ENCODE results near the gene ZNF438.
"Not testable (repeated sequence)": the region's sequence is repeated elsewhere in the genome, so short reads cannot be mapped to it uniquely, and the experiment has no call there.

Gene ZNF438

DNA sequence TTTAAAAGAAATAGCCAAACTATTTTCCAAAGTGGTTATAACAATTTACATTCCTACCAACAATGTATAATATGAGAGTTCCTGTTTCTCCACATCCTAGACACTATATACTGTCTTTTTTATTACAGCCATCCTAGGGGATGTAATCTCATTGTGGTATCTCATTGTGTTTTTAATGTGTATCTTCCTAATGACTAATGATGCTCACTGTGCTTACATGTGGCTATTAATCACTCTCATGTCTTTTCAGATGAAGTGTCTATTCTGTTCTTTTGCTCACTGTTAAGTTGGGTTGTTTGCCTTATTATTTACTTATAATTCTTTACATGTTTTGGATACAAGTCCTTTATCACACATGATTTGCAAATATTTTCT lies 71.8 kb downstream of the ZNF438 start:
- DNase-seq (ENCODE audit: low read depth): no peak
- TF ChIP-seq, protein P1, sequence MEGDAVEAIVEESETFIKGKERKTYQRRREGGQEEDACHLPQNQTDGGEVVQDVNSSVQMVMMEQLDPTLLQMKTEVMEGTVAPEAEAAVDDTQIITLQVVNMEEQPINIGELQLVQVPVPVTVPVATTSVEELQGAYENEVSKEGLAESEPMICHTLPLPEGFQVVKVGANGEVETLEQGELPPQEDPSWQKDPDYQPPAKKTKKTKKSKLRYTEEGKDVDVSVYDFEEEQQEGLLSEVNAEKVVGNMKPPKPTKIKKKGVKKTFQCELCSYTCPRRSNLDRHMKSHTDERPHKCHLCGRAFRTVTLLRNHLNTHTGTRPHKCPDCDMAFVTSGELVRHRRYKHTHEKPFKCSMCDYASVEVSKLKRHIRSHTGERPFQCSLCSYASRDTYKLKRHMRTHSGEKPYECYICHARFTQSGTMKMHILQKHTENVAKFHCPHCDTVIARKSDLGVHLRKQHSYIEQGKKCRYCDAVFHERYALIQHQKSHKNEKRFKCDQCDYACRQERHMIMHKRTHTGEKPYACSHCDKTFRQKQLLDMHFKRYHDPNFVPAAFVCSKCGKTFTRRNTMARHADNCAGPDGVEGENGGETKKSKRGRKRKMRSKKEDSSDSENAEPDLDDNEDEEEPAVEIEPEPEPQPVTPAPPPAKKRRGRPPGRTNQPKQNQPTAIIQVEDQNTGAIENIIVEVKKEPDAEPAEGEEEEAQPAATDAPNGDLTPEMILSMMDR (IDR thresholded peaks at IDR 0.05; ENCODE audit: insufficient read depth, low read depth, low read length, missing control alignments): no peak
- H3K4me3 ChIP-seq (ENCODE audit: low read depth, low read length): peak overlapping the region; percentile 36

DNA sequence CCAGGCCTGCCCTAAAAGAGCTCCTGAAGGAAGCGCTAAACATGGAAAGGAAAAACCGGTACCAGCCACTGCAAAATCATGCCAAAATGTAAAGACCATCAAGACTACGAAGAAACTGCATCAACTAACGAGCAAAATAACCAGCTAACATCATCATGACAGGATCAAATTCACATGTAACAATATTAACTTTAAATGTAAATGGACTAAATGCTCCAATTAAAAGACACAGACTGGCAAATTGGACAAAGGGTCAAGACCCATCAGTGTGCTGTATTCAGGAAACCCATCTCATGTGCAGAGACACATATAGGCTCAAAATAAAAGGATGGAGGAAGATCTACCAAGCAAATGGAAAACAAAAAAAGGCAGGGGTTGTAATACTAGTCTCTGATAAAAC lies 82.4 kb downstream of the ZNF438 start:
- not testable (repeated sequence) for H3K4me3 ChIP-seq (ENCODE audit: low read depth, low read length); DNase-seq (ENCODE audit: low read depth)

DNA sequence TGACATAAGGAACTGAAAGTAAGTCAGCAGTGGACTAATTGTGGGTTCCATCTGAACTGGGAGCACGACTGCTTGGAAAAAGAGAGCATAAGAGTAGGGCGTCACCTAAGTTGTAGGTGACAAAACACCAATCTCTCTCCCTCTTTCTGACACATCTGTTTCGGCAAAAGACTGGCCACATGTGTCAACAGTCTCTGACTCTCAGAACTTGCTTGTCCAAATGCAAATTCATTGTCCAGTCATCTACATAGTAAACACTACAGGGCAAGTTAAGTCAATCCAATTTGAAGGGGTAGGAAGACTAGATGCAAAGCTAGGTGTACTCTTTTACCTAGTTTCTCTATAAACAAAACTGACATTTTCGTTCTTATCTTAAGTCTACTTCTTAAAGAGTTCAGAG lies 87.7 kb downstream of the ZNF438 start:
- TF ChIP-seq, protein P1 (IDR thresholded peaks at IDR 0.05; ENCODE audit: insufficient read depth, low read depth, low read length, missing control alignments): no peak
- H3K4me3 ChIP-seq (ENCODE audit: low read depth, low read length): no peak overlapping the region
- DNase-seq (ENCODE audit: low read depth): no peak

DNA sequence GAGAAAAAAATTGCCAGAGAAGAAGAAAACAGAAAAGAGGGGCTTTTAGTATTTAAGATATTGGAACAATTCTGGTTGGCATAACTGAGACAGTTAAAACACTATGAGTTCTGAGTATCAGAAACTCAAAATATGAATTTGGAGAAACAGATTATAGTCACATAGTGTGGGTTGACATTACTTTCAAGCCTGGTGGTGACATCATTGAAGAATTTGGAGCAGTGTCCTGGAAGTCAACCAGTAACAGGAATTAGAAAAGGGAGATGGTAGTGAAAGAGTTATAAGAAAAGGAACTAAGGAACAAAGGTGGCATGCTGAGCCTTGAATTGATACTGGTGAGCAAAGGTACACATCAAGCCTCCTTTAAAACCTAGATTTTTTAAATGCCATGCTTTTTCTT lies 88.2 kb downstream of the ZNF438 start:
- no peak for DNase-seq (ENCODE audit: low read depth)
- TF ChIP-seq, protein P1 (IDR thresholded peaks at IDR 0.05; ENCODE audit: insufficient read depth, low read depth, low read length, missing control alignments): no peak
- no peak overlapping the region for H3K4me3 ChIP-seq (ENCODE audit: low read depth, low read length)

DNA sequence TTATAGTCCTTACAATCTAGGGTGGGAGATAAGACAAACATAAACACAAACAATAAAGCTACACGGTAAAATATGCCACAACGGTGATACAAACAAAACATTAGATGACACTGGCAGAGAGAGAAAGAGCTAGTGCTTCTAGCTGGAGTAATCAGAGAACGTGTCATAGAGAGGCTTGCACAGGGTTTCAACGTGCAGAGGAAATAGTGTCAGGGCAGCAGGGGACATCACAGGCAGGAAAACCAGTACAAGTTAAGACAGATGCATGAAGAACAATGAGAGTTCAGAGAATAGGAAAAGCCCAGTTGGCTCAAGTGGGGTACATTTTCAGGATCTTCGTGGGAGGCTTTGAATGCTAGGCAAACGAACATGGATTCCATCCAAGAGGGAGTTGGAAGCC lies 91.4 kb downstream of the ZNF438 start:
- TF ChIP-seq, protein P1 (IDR thresholded peaks at IDR 0.05; ENCODE audit: insufficient read depth, low read depth, low read length, missing control alignments): no peak
- DNase-seq (ENCODE audit: low read depth): no peak
- H3K4me3 ChIP-seq (ENCODE audit: low read depth, low read length): no peak overlapping the region

DNA sequence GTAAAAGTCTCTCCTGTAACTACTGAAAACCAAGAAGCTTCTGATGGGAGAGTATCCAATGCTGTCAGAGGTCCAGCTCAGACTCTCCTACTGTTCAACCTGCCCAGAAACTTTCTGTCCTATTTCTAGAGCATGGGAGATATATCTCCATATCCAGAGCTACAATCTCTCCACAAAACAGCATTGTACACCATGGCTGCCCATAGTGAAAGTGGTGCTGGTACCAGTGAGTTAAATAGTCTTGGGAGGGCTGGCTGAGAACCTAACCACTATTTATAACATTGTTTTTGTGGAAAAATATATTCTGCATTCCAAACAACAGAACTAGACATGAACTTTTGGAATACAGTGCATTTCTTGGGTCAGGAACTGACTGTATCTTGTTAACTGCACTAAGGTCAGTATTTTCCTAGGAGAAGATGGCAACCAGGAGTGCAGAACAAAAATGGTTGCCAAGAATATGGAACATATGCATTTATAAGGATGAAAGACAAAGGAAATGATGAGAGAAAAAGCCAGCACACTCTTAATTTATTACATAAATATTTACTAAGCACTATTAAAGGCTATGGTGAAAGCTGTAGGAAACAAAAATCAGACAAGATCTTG lies 91.9 kb downstream of the ZNF438 start:
- no peak for DNase-seq (ENCODE audit: low read depth)
- TF ChIP-seq, protein P1 (IDR thresholded peaks at IDR 0.05; ENCODE audit: insufficient read depth, low read depth, low read length, missing control alignments): no peak
- H3K4me3 ChIP-seq (ENCODE audit: low read depth, low read length): no peak overlapping the region

DNA sequence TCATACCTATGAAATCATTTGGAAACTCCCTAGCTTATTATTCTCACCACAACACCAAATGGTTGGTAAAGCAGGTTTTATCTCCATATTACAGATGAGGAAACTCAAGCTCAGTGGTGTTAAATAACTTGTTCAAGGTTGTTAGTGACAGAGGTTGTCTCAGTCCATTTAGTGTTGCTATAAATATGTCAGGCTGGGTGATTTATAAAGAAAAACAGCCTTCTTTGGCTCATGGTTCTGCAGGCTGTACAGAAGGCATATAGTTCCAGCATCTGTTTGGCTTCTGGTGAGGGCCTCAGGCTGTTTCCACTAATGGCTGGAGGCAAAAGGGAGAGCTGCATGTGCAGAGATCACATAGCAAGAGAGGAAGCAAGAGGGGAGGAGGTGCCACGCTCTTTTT lies 96.6 kb downstream of the ZNF438 start:
- peak; percentile 14 for DNase-seq (ENCODE audit: low read depth)
- TF ChIP-seq, protein P1 (IDR thresholded peaks at IDR 0.05; ENCODE audit: insufficient read depth, low read depth, low read length, missing control alignments): no peak
- H3K4me3 ChIP-seq (ENCODE audit: low read depth, low read length): no peak overlapping the region

All from GM12865 (cell line).